ENCODE measurements around the gene RNASE7.
"Not testable (repeated sequence)": the region's sequence is repeated elsewhere in the genome, so short reads cannot be mapped to it uniquely, and the experiment has no call there.

Gene RNASE7, protein sequence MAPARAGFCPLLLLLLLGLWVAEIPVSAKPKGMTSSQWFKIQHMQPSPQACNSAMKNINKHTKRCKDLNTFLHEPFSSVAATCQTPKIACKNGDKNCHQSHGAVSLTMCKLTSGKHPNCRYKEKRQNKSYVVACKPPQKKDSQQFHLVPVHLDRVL

DNA sequence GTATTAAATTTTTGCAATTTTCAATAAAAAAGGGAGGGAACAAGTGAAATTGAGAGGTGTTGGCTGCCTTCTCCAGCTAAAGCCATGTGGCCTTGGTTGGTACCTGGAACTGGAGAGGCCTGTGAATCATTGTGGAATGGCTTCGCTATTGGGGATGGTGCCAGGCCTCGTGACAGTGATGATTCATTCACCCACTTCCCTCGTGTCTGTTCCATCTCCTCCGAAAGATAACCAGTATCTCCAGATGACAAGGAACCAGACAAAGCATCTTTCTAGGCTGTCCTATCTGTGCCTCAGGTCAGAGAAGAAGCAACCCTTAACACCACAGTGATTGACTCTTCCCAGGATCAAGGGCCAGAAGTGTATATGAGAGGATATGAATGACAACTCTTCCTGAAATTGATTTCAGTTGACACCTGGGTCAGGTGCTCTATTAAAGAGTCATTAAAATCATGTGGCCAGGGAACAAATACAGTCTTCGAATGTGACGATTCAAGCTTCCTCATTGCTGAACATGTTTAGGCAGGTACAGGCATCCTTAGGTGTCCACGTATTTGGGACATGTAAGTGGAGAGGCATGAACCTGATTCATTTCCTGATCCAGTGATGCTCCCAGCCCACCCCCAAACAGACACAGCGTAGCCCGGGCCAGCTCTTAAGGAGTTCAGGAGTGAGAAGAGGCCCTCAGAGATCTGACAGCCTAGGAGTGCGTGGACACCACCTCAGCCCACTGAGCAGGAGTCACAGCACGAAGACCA is at the start of gene RNASE7:
TSS of gene RNASE7 (plus strand) at position 687 of the 758 bp plus-strand sequence. CDS start 631 bp downstream, outside the sequence.
- no peak for TF ChIP-seq POLR2A (IDR thresholded peaks at IDR 0.05; ENCODE audit: low read depth, low read length)
- DNase-seq (ENCODE audit: insufficient read length, low spot score) (no peak), FAIRE-seq (no peak)

- no peak for DNase-seq (ENCODE audit: insufficient read length, low spot score)
- no peak for FAIRE-seq
- no peak for TF ChIP-seq POLR2A (IDR thresholded peaks at IDR 0.05; ENCODE audit: low read depth, low read length)
Measured at GRCh38 chr14:20996521-20996920, 45.6 kb upstream of the RNASE7 start.

- TF ChIP-seq POLR2A (IDR thresholded peaks at IDR 0.05; ENCODE audit: low read depth, low read length): no peak
- no peak for FAIRE-seq
- DNase-seq (ENCODE audit: insufficient read length, low spot score): no peak
Measured at GRCh38 chr14:20997115-20997514, 45.0 kb upstream of the RNASE7 start.

DNA sequence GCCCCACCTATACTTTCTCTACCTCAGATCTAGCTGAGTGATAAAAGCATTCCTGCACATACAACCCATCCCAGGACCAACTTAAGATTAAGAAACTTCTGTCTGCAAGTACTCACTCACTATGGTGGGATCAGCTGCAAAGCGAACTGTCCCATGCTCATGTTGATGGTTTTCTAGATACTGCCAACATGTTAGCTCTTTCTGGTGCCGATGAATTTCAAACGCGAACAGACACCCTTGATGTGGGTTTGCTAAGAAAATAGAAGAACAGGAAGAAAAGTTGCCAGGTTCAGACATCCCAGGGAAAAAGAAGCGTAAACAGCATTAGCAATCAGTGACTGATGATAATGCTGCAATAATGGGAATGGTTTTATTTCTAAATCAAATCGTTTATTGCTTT is 44.6 kb upstream of the RNASE7 start:
- FAIRE-seq (no peak), DNase-seq (ENCODE audit: insufficient read length, low spot score) (no peak)
- no peak for TF ChIP-seq POLR2A (IDR thresholded peaks at IDR 0.05; ENCODE audit: low read depth, low read length)

DNA sequence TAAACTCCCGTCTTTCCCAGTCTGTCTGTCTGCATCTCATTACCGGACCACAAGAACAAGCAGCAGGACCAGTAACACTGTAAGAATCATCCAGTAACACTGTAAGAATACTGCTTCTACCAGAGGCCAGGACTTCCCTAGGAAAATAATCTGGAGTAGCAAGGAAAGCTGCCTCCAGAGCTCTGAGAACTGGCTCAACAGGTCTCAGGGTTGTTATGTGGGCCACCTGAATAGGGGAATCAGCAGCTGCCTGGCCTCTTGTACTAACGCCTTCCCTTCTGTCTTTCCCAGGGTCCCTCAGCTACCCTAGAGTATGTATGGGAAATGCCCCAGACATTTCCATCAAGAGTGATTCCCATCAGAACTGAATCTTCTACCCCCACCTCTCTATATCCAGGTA is 44.0 kb upstream of the RNASE7 start:
- FAIRE-seq (no peak), DNase-seq (ENCODE audit: insufficient read length, low spot score) (no peak)
- no peak for TF ChIP-seq POLR2A (IDR thresholded peaks at IDR 0.05; ENCODE audit: low read depth, low read length)

DNA sequence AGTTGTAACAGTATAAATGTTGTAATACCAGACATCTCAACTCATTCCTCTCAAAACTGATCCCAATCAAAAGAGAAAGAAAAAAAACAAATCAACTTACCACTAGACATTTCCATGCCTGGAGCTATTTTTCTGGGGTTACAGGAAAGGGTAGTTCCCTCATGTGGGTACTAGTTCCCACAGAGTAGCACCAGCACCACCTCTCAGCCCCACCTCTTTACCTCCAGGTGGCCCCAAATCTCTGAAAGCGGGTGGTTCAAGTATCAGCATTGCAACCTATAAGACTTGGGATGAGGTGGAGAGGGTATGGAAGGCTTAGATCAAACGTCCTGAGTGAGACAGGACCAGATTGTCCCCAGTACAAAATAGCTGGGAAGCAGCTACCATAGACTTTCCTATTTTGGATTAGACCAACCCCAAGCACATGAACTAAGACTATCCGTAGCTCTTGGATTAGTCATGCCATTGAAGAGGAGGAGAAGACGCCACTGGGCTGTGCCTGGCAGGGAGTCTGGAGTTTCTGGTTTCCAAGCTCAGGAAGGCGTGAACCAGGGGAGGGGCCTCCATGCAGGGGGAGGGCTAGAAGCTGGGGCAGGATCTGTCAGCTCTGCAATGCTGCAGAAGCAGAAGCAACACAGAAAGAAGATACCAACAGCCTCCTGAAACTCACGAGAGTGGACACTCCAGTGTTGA is 43.3 kb upstream of the RNASE7 start, which contains the start of gene SLC39A2:
TSS of gene SLC39A2 (plus strand) at position 620 of the 693 bp plus-strand sequence. CDS start 154 bp downstream, outside the sequence.
- no peak for TF ChIP-seq POLR2A (IDR thresholded peaks at IDR 0.05; ENCODE audit: low read depth, low read length)
- peak; percentile 41 for FAIRE-seq
- peak; percentile 43 for DNase-seq (ENCODE audit: insufficient read length, low spot score)

DNA sequence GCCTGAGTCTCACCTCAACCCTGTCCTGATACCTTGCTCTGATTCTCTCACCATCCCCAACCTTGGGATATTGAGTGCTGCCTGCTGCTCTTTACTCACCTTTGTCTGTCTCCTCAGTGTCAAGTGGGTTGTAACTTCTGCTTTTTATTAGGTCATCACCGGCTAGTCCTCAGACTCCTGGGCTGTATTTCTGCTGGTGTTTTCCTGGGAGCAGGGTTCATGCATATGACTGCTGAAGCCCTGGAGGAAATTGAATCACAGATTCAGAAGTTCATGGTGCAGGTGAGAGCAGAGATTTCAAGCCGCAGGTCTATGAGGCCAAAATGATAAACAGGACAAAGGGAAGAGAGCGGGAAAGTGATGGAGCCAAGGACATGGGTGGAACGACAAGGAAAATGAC is 42.6 kb upstream of the RNASE7 start:
- FAIRE-seq (no peak), DNase-seq (ENCODE audit: insufficient read length, low spot score) (no peak)
- TF ChIP-seq POLR2A (IDR thresholded peaks at IDR 0.05; ENCODE audit: low read depth, low read length): no peak

DNA sequence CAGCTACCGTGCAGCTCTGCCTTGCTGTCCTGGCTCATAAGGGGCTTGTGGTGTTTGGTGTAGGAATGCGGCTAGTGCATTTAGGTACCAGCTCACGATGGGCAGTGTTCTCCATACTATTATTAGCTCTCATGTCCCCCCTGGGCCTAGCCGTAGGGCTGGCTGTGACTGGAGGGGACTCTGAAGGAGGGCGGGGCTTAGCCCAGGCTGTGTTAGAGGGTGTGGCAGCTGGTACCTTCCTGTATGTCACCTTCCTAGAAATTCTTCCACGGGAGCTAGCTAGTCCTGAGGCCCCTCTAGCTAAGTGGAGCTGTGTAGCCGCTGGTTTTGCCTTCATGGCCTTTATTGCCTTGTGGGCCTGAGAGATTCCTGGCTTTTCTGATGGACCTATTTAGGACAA is 40.9 kb upstream of the RNASE7 start:
- TF ChIP-seq POLR2A (IDR thresholded peaks at IDR 0.05; ENCODE audit: low read depth, low read length): no peak
- no peak for DNase-seq (ENCODE audit: insufficient read length, low spot score)
- no peak for FAIRE-seq

GRCh38 chr14:21003788-21004346 is 38.3 kb upstream of the RNASE7 start:
- FAIRE-seq: no peak
- no peak for DNase-seq (ENCODE audit: insufficient read length, low spot score)
- no peak for TF ChIP-seq POLR2A (IDR thresholded peaks at IDR 0.05; ENCODE audit: low read depth, low read length)

GRCh38 chr14:21009721-21010120 is 32.4 kb upstream of the RNASE7 start:
- DNase-seq (ENCODE audit: insufficient read length, low spot score): not testable (repeated sequence)

DNA sequence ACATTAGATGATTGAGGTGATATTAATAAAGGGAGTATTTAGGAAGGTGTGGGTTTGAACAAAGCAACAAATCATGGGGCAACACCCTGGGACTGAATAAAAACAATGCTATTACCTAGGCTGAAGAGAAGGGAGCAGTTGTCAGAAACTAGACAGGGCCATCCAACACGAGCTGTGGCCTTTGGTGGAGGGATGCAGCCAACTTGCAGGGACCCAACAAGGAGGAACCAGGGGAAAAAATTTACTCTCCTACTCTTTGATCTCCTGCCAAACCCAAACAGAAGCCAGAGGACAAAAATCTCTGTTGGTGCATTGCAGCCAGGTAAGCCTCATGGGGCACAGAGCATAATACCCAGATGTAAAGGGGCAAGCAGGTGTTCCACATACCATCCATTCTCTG is 31.0 kb upstream of the RNASE7 start:
- TF ChIP-seq POLR2A (IDR thresholded peaks at IDR 0.05; ENCODE audit: low read depth, low read length): no peak
- no peak for FAIRE-seq
- no peak for DNase-seq (ENCODE audit: insufficient read length, low spot score)

More at GRCh38 chr14:21009721-21010120, 32.4 kb upstream of the RNASE7 start:
- FAIRE-seq: not testable (repeated sequence)

DNA sequence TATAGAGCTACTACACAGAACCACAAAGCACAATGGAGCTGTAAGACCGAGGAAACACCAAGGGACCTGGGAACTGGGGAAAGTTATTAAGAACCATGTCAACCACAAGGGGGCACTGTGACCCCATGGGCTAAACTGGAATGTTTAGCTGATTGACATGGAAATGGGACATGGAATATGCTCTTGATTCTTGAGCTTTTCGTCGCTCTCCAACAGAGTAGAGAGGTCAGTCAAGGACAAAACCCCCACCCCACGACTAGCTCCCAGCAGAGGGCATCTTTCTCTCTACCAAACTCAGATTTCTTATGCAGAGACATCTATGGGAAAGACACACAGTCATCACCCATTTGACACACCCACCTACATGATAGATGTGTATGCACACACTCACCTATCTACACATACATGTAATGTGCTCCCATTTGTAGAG is 27.4 kb upstream of the RNASE7 start:
- FAIRE-seq: peak; percentile 93
- TF ChIP-seq POLR2A (IDR thresholded peaks at IDR 0.05; ENCODE audit: low read depth, low read length): no peak
- DNase-seq (ENCODE audit: insufficient read length, low spot score): peak; percentile 51

DNA sequence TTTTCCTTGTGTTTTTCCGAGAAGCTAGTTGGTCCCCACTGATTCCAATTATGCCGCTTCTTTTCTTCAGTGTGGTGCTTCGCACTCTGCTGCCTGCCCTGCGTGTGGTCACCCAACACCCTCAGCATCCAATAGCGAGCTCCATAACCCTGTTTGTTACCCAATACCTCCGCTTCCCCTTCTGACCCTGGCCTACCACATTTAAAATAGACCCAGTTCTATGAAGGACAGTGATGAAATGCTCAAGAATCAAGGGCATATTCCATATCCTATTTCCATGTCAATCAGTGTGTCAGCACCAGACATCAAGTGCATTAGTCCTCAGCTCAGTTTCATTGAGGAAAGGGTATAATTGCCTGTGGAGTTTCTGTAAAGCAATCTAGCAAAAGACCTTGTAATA is 26.9 kb upstream of the RNASE7 start:
- FAIRE-seq (no peak), DNase-seq (ENCODE audit: insufficient read length, low spot score) (no peak)
- TF ChIP-seq POLR2A (IDR thresholded peaks at IDR 0.05; ENCODE audit: low read depth, low read length): no peak

All from H54 (cell line).